B cell (primary cell): Measurements from ENCODE around the gene IRX4. TPM values are rescaled to one million over a fixed set of nuclear protein-coding genes. Genes with fewer than 3 reads are reported as not detected.

ENCODE experiments used
- ATAC-seq: fragments of 200-7000 bp; cut with Tn5 transposase; one replicate; pipeline ENCODE4 v1.10.0; 2021; ENCODE audit warnings: low read depth, mild to moderate bottlenecking, moderate number of reproducible peaks, moderate library complexity
- CTCF ChIA-PET: fragments of 350-600 bp; sonication (Branson Sonifier 250); formaldehyde crosslinking; loops from one replicate; lab custom pipeline; 2021; ENCODE audit warnings: antibody characterized with exemption, inconsistent platforms; lab: Charles Lee
- POLR2A ChIA-PET: fragments of 350-600 bp; sonication (Branson Sonifier 250); formaldehyde crosslinking; loops from one replicate; lab custom pipeline; 2021; ENCODE audit warnings: antibody characterized with exemption; lab: Charles Lee
- DNase-seq: peaks from one replicate; pipeline ENCODE4 v3.0.0; 2013
- H2AFZ ChIP-seq: 2 replicates; pipeline ENCODE4 v1.6.1; 2012; ENCODE audit warnings: mild to moderate bottlenecking, low read depth, low read length; ENCODE audit not compliant: insufficient read depth, poor library complexity, severe bottlenecking
- H3K27ac ChIP-seq, 2 donors: 1 replicate in 1 of 2; 2 replicates in 1 of 2; pipeline ENCODE4 v1.5.1; 2012 to 2013; ENCODE audit warnings: low read length in 2 of 2, mild to moderate bottlenecking in 2 of 2, moderate library complexity in 1 of 2
- H3K27me3 ChIP-seq, 4 experiments: fragments of 200-600 bp in 1 of 4; sonication (generic) in 1 of 4; replicated peaks in 1 of 4; 1 replicate in 2 of 4; 2 replicates in 2 of 4; pipeline versions ENCODE4 v1.6.1 to v1.7.0; 2013 to 2016; ENCODE audit warnings: low read length in 3 of 4, mild to moderate bottlenecking in 2 of 4, mixed read lengths in 1 of 4, moderate library complexity in 1 of 4; ENCODE audit not compliant: insufficient read depth in 4 of 4, control insufficient read depth in 3 of 4; ENCODE audit errors: control extremely low read depth in 1 of 4
- H3K36me3 ChIP-seq, 2 experiments: replicated peaks in 1 of 2; 1 replicate in 1 of 2; 2 replicates in 1 of 2; pipeline versions ENCODE4 v1.6.1 to v1.7.1; 2013; ENCODE audit warnings: low read length in 1 of 2; ENCODE audit not compliant: insufficient read depth in 2 of 2, control insufficient read depth in 1 of 2; ENCODE audit errors: control extremely low read depth in 1 of 2, extremely low read depth in 1 of 2
- H3K4me1 ChIP-seq, 2 donors: fragments of 200-600 bp in 1 of 2; sonication (generic) in 1 of 2; 1 replicate in 1 of 2; 2 replicates in 1 of 2; pipeline versions ENCODE4 v1.5.1 to v1.6.1; 2013 to 2017; ENCODE audit warnings: low read length in 2 of 2; ENCODE audit not compliant: control insufficient read depth in 2 of 2, insufficient read depth in 2 of 2
- H3K4me2 ChIP-seq: replicated peaks from 2 replicates; pipeline ENCODE3; 2012; ENCODE audit warnings: mild to moderate bottlenecking, low read depth, low read length; ENCODE audit not compliant: poor library complexity, severe bottlenecking
- H3K4me3 ChIP-seq, 5 experiments: fragments of 200-600 bp in 1 of 5; sonication (generic) in 1 of 5; 1 replicate in 3 of 5; 2 replicates in 2 of 5; pipeline versions ENCODE4 v1.5.1 to v1.7.0; 2011 to 2016; ENCODE audit warnings: low read length in 4 of 5, mild to moderate bottlenecking in 4 of 5, low read depth in 2 of 5, control low read depth in 1 of 5, moderate library complexity in 1 of 5; ENCODE audit not compliant: insufficient read depth in 1 of 5; ENCODE audit errors: control extremely low read depth in 1 of 5, extremely low read depth in 1 of 5
- H3K79me2 ChIP-seq: fragments of 200-600 bp; sonication (generic); one replicate; pipeline ENCODE4 v1.6.0; 2016; ENCODE audit warnings: low read length; ENCODE audit not compliant: control insufficient read depth, insufficient read depth
- H3K9ac ChIP-seq: fragments of 200-600 bp; sonication (generic); 2 replicates; pipeline ENCODE4 v1.6.1; 2017; ENCODE audit warnings: mild to moderate bottlenecking, low read length, moderate library complexity
- H3K9me3 ChIP-seq, 3 donors: one replicate each; pipeline versions ENCODE4 v1.6.1 to v1.7.1; 2013; ENCODE audit warnings: low read length in 2 of 3; ENCODE audit not compliant: control insufficient read depth in 2 of 3, insufficient read depth in 1 of 3; ENCODE audit errors: control extremely low read depth in 1 of 3
- H4K20me1 ChIP-seq: 2 replicates; pipeline ENCODE4 v1.6.0; 2012; ENCODE audit warnings: mild to moderate bottlenecking, low read length; ENCODE audit not compliant: insufficient read depth, control insufficient read depth, poor library complexity, severe bottlenecking
- H3K27ac Mint-ChIP-seq: one replicate; pipeline ENCODE4 v1.8.0; 2021; ENCODE audit warnings: mixed read lengths
- H3K27me3 Mint-ChIP-seq: one replicate; pipeline ENCODE4 v1.8.0; 2021; ENCODE audit warnings: mixed read lengths
- H3K4me1 Mint-ChIP-seq: one replicate; pipeline ENCODE4 v1.8.0; 2021; ENCODE audit warnings: mixed read lengths
- H3K4me3 Mint-ChIP-seq: one replicate; pipeline ENCODE4 v1.8.0; 2021; ENCODE audit warnings: mixed read lengths
- H3K9me3 Mint-ChIP-seq: one replicate; pipeline ENCODE4 v1.8.0; 2022; ENCODE audit warnings: mixed read lengths; ENCODE audit not compliant: insufficient read depth
- EZH2 ChIP-seq: IDR thresholded peaks from 2 replicates; pipeline ENCODE4 v1.6.1; 2012; ENCODE audit warnings: borderline replicate concordance, low read depth, mild to moderate bottlenecking, moderate library complexity, low read length; ENCODE audit not compliant: insufficient read depth, poor library complexity, severe bottlenecking
- WGBS: methylation state at CpG from one replicate; pipeline ENCODE4 v1.1.5; 2013; ENCODE audit warnings: missing lambda C conversion rate; ENCODE audit not compliant: insufficient coverage; 5-methylcytosine and 5-hydroxymethylcytosine counted together
- intact Hi-C: fragments of 100-400 bp; cut with micrococcal nuclease; formaldehyde crosslinking; loops from one replicate; pipeline ENCODE4 v1.10.0; 2022
- polyA plus RNA-seq: library from polyadenylated mRNA; depleted of rRNA; stranded (reverse); fragments of >200 nt; gene quantifications from 2 replicates; pipeline ENCODE4 v1.2.3, GENCODE V29; 2012
- total RNA-seq, 2 donors: library from RNA; stranded (reverse); fragments of 120-200 nt in 1 of 2; gene quantifications; 1 replicate in 1 of 2; 2 replicates in 1 of 2; pipeline versions ENCODE4 v1.2.3 to v1.2.4, GENCODE V29; 2013 to 2022
- TF ChIP-seq, protein P1 (sequence below): fragments of 200-600 bp; IDR thresholded peaks from one replicate; pipeline ENCODE4 v1.8.0; 2022; ENCODE audit warnings: antibody characterized with exemption, mild to moderate bottlenecking

The IRX4 gene
- total and polyA plus RNA-seq, 2 donors (not counting 1 experiment from before 2014, with no cell fraction given), result not detected

DNA sequence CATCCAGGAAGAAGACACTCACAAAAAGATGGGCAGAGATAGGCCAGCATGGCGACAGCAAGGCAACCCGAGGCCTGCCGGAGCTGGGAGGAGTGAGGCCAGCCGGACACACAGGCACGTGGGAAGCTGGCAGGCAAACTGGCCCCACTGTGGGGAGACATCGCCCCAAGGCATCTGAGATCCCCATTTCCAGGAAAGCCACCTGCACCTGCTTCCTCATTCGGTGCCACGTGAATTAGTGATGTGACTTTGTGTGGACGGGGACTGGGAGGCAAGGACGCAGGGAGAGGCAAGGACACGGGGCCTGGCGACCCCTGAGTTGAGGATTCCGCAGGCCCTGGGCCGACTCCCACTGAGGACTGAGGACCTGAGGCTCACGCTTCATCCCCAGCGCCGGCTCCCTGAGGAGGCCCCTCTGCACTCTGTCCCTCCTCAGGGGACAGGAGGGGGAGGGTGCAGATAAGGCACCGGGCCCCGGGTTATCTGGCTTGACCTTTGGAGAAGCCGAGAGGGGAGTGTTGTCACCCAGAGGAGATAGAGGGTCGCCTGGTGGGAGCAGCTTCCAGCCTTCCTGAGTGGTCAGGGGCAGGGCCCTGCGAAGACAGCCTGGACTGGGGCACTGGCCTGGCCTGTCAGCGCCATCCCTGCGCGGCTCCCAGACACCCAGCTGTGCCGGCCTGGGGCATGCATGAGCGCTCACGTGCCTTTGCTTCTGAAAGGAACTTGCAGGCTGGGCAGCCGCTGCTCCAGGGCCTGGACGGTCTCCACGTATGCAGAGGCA is 41.8 kb downstream of the IRX4 start:
- no peak overlapping the region for H3K27ac Mint-ChIP-seq
- 55% methylated on average over 29 of the region's 31 CpGs for WGBS
- H3K27me3 Mint-ChIP-seq, result peaks cover 28% of the 10 kb centered on the region
- no peaks in the 10 kb centered on the region for H3K4me1 Mint-ChIP-seq
- ChIA-PET POLR2A (no interaction called here), CTCF (no interaction called here)
- Histone ChIP-seq H3K27ac (no peak overlapping the region), H3K79me2 (no peaks in the 10 kb centered on the region), H3K9ac (no peak overlapping the region), H3K4me2 (no peak overlapping the region), H4K20me1 (no peaks in the 10 kb centered on the region), H2AFZ (no peak overlapping the region), H3K27me3 (peaks cover 0 to 16% (median 0%) of the 10 kb centered on the region in 4 experiments), H3K4me3 (no peak overlapping the region), H3K4me1 (no peaks in the 10 kb centered on the region), H3K36me3 (no peaks in the 10 kb centered on the region), H3K9me3 (no peaks in the 10 kb centered on the region)
- TF ChIP-seq, protein P1, sequence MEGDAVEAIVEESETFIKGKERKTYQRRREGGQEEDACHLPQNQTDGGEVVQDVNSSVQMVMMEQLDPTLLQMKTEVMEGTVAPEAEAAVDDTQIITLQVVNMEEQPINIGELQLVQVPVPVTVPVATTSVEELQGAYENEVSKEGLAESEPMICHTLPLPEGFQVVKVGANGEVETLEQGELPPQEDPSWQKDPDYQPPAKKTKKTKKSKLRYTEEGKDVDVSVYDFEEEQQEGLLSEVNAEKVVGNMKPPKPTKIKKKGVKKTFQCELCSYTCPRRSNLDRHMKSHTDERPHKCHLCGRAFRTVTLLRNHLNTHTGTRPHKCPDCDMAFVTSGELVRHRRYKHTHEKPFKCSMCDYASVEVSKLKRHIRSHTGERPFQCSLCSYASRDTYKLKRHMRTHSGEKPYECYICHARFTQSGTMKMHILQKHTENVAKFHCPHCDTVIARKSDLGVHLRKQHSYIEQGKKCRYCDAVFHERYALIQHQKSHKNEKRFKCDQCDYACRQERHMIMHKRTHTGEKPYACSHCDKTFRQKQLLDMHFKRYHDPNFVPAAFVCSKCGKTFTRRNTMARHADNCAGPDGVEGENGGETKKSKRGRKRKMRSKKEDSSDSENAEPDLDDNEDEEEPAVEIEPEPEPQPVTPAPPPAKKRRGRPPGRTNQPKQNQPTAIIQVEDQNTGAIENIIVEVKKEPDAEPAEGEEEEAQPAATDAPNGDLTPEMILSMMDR, result no peak
- TF ChIP-seq EZH2, result no peak
- no peaks in the 10 kb centered on the region for H3K9me3 Mint-ChIP-seq
- H3K4me3 Mint-ChIP-seq, result no peak overlapping the region
- intact Hi-C loops, result no loop called here
- DNase-seq (no peak), ATAC-seq (no peak)

- Histone ChIP-seq H3K79me2 (no peaks in the 10 kb centered on the region), H3K9me3 (no peaks in the 10 kb centered on the region), H3K27ac (no peak overlapping the region), H3K9ac (no peak overlapping the region), H4K20me1 (no peaks in the 10 kb centered on the region), H3K4me1 (no peaks in the 10 kb centered on the region), H2AFZ (no peak overlapping the region), H3K27me3 (peaks cover 0 to 16% (median 0%) of the 10 kb centered on the region in 4 experiments), H3K4me2 (no peak overlapping the region), H3K4me3 (no peak overlapping the region), H3K36me3 (no peaks in the 10 kb centered on the region)
- WGBS, result 92% methylated on average over 20 of the region's 20 CpGs
- H3K9me3 Mint-ChIP-seq, result no peaks in the 10 kb centered on the region
- no peaks in the 10 kb centered on the region for H3K4me1 Mint-ChIP-seq
- POLR2A ChIA-PET, result no interaction called here
- H3K27ac Mint-ChIP-seq, result no peak overlapping the region
- no peak overlapping the region for H3K4me3 Mint-ChIP-seq
- DNase-seq (no peak), ATAC-seq (no peak)
- H3K27me3 Mint-ChIP-seq, result peaks cover 28% of the 10 kb centered on the region
- CTCF ChIA-PET, result no interaction called here
- no peak for TF ChIP-seq EZH2
- TF ChIP-seq, protein P1, result no peak
- intact Hi-C loops, result no loop called here
Observed at GRCh38 chr5:1840071-1840547, 42.6 kb downstream of the IRX4 start.
